ENCODE data around the gene SHOC1. TPM values are rescaled to one million over a fixed set of nuclear protein-coding genes. Genes with fewer than 3 reads are reported as not detected.
A peak's percentile ranks its signal among the peaks of the same experiment; 100 is the strongest.

The SHOC1 gene
- total and polyA plus RNA-seq, 2 of the 13 experiments (the other 11 are each of a cell fraction or from before 2014, with no cell fraction given): not detected

DNA sequence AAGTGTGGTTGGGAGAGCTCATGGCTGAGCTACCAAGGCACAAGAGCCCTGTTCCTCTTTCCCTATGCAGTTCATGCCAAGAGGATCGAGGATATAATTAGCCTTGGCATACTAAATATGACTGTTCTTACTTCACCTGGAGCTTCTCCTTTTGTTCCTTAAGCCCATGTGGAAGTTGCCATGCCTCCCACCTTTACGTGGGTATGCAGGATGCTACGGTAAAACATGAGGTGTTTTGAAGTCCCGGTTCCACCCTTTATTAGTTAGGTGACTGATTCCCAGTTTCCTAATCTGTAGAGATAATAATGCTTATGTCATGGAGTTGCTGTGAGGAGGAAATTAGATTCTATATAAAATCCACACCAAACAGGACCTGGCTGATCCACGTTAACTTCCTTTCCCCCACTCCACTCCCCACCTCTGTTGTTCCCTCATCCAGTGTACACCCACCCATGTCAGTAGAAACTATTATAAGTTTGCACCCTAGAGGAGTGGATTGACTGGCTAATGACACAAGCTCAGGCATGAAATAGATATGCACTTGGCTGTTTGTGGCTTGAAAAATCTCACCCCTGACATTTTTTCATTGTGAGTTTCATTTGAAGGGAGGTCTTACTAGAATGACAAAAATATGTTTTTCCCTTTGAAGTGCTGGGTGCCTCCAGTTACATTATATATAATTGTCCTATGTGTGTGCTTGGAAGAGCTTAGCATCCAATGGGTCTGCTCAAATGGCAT lies 36.8 kb upstream of the SHOC1 start:
- TF ChIP-seq SIN3A (IDR thresholded peaks at IDR 0.05; ENCODE audit: borderline replicate concordance, low read depth, low read length) (no peak), PAWR (CRISPR knock-in tag; IDR thresholded peaks at IDR 0.05; ENCODE audit: borderline replicate concordance) (no peak), CEBPB (IDR thresholded peaks at IDR 0.05; ENCODE audit: borderline replicate concordance, low read depth, low read length) (no peak), ZNF225 (CRISPR knock-in tag; IDR thresholded peaks at IDR 0.05) (no peak), ZNF878 (CRISPR knock-in tag; IDR thresholded peaks at IDR 0.05) (no peak)
- intact Hi-C loops (cut with micrococcal nuclease; ENCODE audit: unreplicated experiment) (no loop called here), in situ Hi-C loops (cut with HindIII; ENCODE audit: extremely low pct_ligation_motif_present, low pct_unique_long_range_greater_than_20kb) (no loop called here)
- ChIA-PET POLR2A (no interaction called here), CTCF (ENCODE audit: low intra/inter-chr PET ratio, low total read pairs) (no interaction called here)
- Histone ChIP-seq H4K20me1 (ENCODE audit: insufficient read depth, low read length) (no peaks in the 10 kb centered on the region), H3K79me2 (ENCODE audit: insufficient read depth, low read length) (no peaks in the 10 kb centered on the region), H2AFZ (ENCODE audit: low read length) (no peak overlapping the region), H3K27ac (ENCODE audit: extremely low read length, insufficient read depth, low read length) (no peak overlapping the region), H3K4me3 (replicated peaks in 1 of 3; ENCODE audit: insufficient read depth in 1 of 3, low read depth in 2 of 3, low read length in 3 of 3) (no peak overlapping the region), H3K36me3 (replicated peaks in 1 of 2; ENCODE audit: control insufficient read depth in 1 of 2, insufficient read depth in 2 of 2, low read length in 2 of 2) (no peaks in the 10 kb centered on the region), H3K4me2 (ENCODE audit: low read depth, low read length) (no peak overlapping the region), H3K9me3 (ENCODE audit: low read length) (no peaks in the 10 kb centered on the region), H3K4me1 (ENCODE audit: insufficient read depth, low read length) (no peaks in the 10 kb centered on the region), H3K9ac (ENCODE audit: insufficient read depth, low read depth, low read length) (no peak overlapping the region), H3K27me3 (ENCODE audit: control insufficient read depth in 1 of 2, insufficient read depth in 2 of 2, low read length in 2 of 2) (no peaks in the 10 kb centered on the region; a peak in 2 of 5 replicates)
- DNase-seq (ENCODE audit: low spot score) (no peak), FAIRE-seq (no peak), ATAC-seq (no peak)
- BruUV-seq (replicated peaks): no TSS peak
- WGBS (ENCODE audit: low lambda C conversion rate): 16% methylated on average over 5 of the region's 5 CpGs

DNA sequence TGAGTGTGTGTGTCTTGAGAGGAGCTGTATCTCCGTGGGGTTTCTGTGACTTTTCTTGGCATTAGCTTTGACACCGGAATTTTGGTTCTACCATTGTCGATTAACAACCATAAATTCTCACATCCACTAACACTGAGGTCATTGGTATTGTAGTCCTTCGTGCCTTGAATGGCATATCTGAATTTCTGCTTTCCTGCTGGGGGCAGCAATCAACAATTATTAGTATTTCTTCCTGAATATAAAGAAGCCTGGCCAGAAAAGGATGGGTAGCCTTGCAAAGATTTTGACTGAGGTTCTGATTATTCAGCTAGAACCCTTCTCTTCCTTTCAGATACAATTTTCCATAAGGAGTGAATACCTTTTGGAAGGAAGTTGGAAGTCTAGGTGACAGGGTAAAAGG lies 33.5 kb upstream of the SHOC1 start:
- FAIRE-seq: no peak
- H2AFZ ChIP-seq (ENCODE audit: low read length): no peak overlapping the region
- H3K4me1 ChIP-seq (ENCODE audit: insufficient read depth, low read length): no peaks in the 10 kb centered on the region
- in situ Hi-C loops (cut with HindIII; ENCODE audit: extremely low pct_ligation_motif_present, low pct_unique_long_range_greater_than_20kb): no loop called here
- H3K79me2 ChIP-seq (ENCODE audit: insufficient read depth, low read length): no peaks in the 10 kb centered on the region
- intact Hi-C loops (cut with micrococcal nuclease; ENCODE audit: unreplicated experiment): no loop called here
- CTCF ChIA-PET (ENCODE audit: low intra/inter-chr PET ratio, low total read pairs): no interaction called here
- no peak for ATAC-seq
- no peak overlapping the region for H3K4me3 ChIP-seq (replicated peaks in 1 of 3; ENCODE audit: insufficient read depth in 1 of 3, low read depth in 2 of 3, low read length in 3 of 3)
- H3K27ac ChIP-seq (ENCODE audit: extremely low read length, insufficient read depth, low read length): no peak overlapping the region
- H3K4me2 ChIP-seq (ENCODE audit: low read depth, low read length): no peak overlapping the region
- H3K9me3 ChIP-seq (ENCODE audit: low read length): no peaks in the 10 kb centered on the region
- no peak for DNase-seq (ENCODE audit: low spot score)
- no peaks in the 10 kb centered on the region for H4K20me1 ChIP-seq (ENCODE audit: insufficient read depth, low read length)
- no peaks in the 10 kb centered on the region for H3K36me3 ChIP-seq (replicated peaks in 1 of 2; ENCODE audit: control insufficient read depth in 1 of 2, insufficient read depth in 2 of 2, low read length in 2 of 2)
- no TSS peak for BruUV-seq (replicated peaks)
- WGBS (ENCODE audit: low lambda C conversion rate): 30% methylated on average over 4 of the region's 4 CpGs
- no peak overlapping the region for H3K9ac ChIP-seq (ENCODE audit: insufficient read depth, low read depth, low read length)
- POLR2A ChIA-PET: no interaction called here
- H3K27me3 ChIP-seq (ENCODE audit: control insufficient read depth in 1 of 2, insufficient read depth in 2 of 2, low read length in 2 of 2): no peaks in the 10 kb centered on the region; a peak in 2 of 5 replicates
- TF ChIP-seq, protein P1, sequence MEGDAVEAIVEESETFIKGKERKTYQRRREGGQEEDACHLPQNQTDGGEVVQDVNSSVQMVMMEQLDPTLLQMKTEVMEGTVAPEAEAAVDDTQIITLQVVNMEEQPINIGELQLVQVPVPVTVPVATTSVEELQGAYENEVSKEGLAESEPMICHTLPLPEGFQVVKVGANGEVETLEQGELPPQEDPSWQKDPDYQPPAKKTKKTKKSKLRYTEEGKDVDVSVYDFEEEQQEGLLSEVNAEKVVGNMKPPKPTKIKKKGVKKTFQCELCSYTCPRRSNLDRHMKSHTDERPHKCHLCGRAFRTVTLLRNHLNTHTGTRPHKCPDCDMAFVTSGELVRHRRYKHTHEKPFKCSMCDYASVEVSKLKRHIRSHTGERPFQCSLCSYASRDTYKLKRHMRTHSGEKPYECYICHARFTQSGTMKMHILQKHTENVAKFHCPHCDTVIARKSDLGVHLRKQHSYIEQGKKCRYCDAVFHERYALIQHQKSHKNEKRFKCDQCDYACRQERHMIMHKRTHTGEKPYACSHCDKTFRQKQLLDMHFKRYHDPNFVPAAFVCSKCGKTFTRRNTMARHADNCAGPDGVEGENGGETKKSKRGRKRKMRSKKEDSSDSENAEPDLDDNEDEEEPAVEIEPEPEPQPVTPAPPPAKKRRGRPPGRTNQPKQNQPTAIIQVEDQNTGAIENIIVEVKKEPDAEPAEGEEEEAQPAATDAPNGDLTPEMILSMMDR (CRISPR knock-in tag; IDR thresholded peaks at IDR 0.05): peak; percentile 24
- TF ChIP-seq PTBP1 (IDR thresholded peaks at IDR 0.05; ENCODE audit: low read depth, low read length, poor library complexity, severe bottlenecking) (no peak), NAIF1 (CRISPR knock-in tag; IDR thresholded peaks at IDR 0.05; ENCODE audit: borderline replicate concordance) (no peak), ZBTB7B (CRISPR knock-in tag; IDR thresholded peaks at IDR 0.05) (no peak), TCF7L2 (IDR thresholded peaks at IDR 0.05; ENCODE audit: low read depth, low read length) (no peak), ZNF547 (CRISPR knock-in tag; IDR thresholded peaks at IDR 0.05) (no peak), ZNF737 (CRISPR knock-in tag; IDR thresholded peaks at IDR 0.05; ENCODE audit: borderline replicate concordance) (no peak), MXD4 (CRISPR knock-in tag; IDR thresholded peaks at IDR 0.05) (no peak), U2AF1 (optimal IDR thresholded peaks at IDR 0.05; ENCODE audit: low read depth, low read length) (no peak), SP5 (CRISPR knock-in tag; IDR thresholded peaks at IDR 0.05; ENCODE audit: borderline replicate concordance, low read depth) (no peak), ZNF564 (CRISPR knock-in tag; IDR thresholded peaks at IDR 0.05) (no peak), CHCHD3 (CRISPR knock-in tag; IDR thresholded peaks at IDR 0.05) (no peak)
- TF ChIP-seq, protein P2, sequence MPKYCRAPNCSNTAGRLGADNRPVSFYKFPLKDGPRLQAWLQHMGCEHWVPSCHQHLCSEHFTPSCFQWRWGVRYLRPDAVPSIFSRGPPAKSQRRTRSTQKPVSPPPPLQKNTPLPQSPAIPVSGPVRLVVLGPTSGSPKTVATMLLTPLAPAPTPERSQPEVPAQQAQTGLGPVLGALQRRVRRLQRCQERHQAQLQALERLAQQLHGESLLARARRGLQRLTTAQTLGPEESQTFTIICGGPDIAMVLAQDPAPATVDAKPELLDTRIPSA (CRISPR knock-in tag; IDR thresholded peaks at IDR 0.05; ENCODE audit: borderline replicate concordance): no peak

Measured in HepG2 (cell line).